ENCODE data around the gene PIGBOS1. TPM values are rescaled to one million over a fixed set of nuclear protein-coding genes. Genes with fewer than 3 reads are reported as not detected.

PIGBOS1 gene
- total and polyA plus RNA-seq, 3 donors from 2014 or later, result 10.3 to 12.9 (median 11.9) TPM

- Histone ChIP-seq H3K4me3 (no peak overlapping the region), H3K27ac (no peak overlapping the region), H3K9me3 (no peaks in the 10 kb centered on the region), H3K27me3 (no peaks in the 10 kb centered on the region), H3K36me3 (ENCODE audit: low read depth, missing control alignments) (no peaks in the 10 kb centered on the region), H3K4me1 (no peaks in the 10 kb centered on the region)
- TF ChIP-seq POLR2A (IDR thresholded peaks at IDR 0.05) (no peak), CTCF (IDR thresholded peaks at IDR 0.05) (no peak)
- intact Hi-C loops (cut with DNase I; ENCODE audit: low total_unique reads), result no loop called here
- DNase-seq, result no peak
- 95 to 96% methylated on average over 2 of the region's 2 CpGs for WGBS, 2 donors
These were observed 30.4 kb upstream of the PIGBOS1 start for GRCh38 chr15:55349282-55349681.

GRCh38 chr15:55348281-55348778 lies 29.4 kb upstream of the PIGBOS1 start:
- no peaks in the 10 kb centered on the region for H3K36me3 ChIP-seq (ENCODE audit: low read depth, missing control alignments)
- intact Hi-C loops (cut with DNase I; ENCODE audit: low total_unique reads), result no loop called here
- H3K4me3 ChIP-seq, result no peak overlapping the region
- no peak overlapping the region for H3K27ac ChIP-seq
- WGBS, 2 donors, result 63 to 72% methylated on average over 4 of the region's 4 CpGs
- no peaks in the 10 kb centered on the region for H3K9me3 ChIP-seq
- no peak for TF ChIP-seq POLR2A (IDR thresholded peaks at IDR 0.05)
- no peak for TF ChIP-seq CTCF (IDR thresholded peaks at IDR 0.05)
- DNase-seq, result no peak
- H3K4me1 ChIP-seq, result no peaks in the 10 kb centered on the region
- H3K27me3 ChIP-seq, result no peaks in the 10 kb centered on the region

GRCh38 chr15:55344206-55344605 lies 25.3 kb upstream of the PIGBOS1 start:
- Histone ChIP-seq H3K36me3 (ENCODE audit: low read depth, missing control alignments) (no peaks in the 10 kb centered on the region), H3K9me3 (no peaks in the 10 kb centered on the region), H3K27ac (no peak overlapping the region), H3K27me3 (no peaks in the 10 kb centered on the region), H3K4me1 (no peaks in the 10 kb centered on the region), H3K4me3 (no peak overlapping the region)
- TF ChIP-seq CTCF (IDR thresholded peaks at IDR 0.05) (no peak), POLR2A (IDR thresholded peaks at IDR 0.05) (no peak)
- no peak for DNase-seq
- intact Hi-C loops (cut with DNase I; ENCODE audit: low total_unique reads), result no loop called here
- 85 to 95% methylated on average over 2 of the region's 2 CpGs for WGBS, 2 donors

- Histone ChIP-seq H3K27ac (no peak overlapping the region), H3K9me3 (no peaks in the 10 kb centered on the region), H3K4me3 (no peak overlapping the region), H3K36me3 (ENCODE audit: low read depth, missing control alignments) (no peaks in the 10 kb centered on the region), H3K27me3 (no peaks in the 10 kb centered on the region), H3K4me1 (no peaks in the 10 kb centered on the region)
- TF ChIP-seq POLR2A (IDR thresholded peaks at IDR 0.05), result no peak
- TF ChIP-seq CTCF (IDR thresholded peaks at IDR 0.05), result no peak
- intact Hi-C loops (cut with DNase I; ENCODE audit: low total_unique reads), result no loop called here
- no peak for DNase-seq
- 73 to 78% methylated on average over 2 of the region's 2 CpGs for WGBS, 2 donors
These were observed 24.2 kb upstream of the PIGBOS1 start for GRCh38 chr15:55343168-55343567.

GRCh38 chr15:55337160-55337559 lies 18.2 kb upstream of the PIGBOS1 start:
- H3K27me3 ChIP-seq, result no peaks in the 10 kb centered on the region
- no peak overlapping the region for H3K4me3 ChIP-seq
- no peaks in the 10 kb centered on the region for H3K4me1 ChIP-seq
- WGBS, 2 donors, result 100% methylated on average over 1 of the region's 1 CpG
- no peaks in the 10 kb centered on the region for H3K36me3 ChIP-seq (ENCODE audit: low read depth, missing control alignments)
- H3K27ac ChIP-seq, result no peak overlapping the region
- TF ChIP-seq CTCF (IDR thresholded peaks at IDR 0.05) (no peak), POLR2A (IDR thresholded peaks at IDR 0.05) (no peak)
- intact Hi-C loops (cut with DNase I; ENCODE audit: low total_unique reads), result no loop called here
- no peak for DNase-seq
- H3K9me3 ChIP-seq, result no peaks in the 10 kb centered on the region
